Caco-2 (cell line): ENCODE data around the gene ACACA. TPM values are rescaled to one million over a fixed set of nuclear protein-coding genes. Genes with fewer than 3 reads are reported as not detected.
"Not testable (repeated sequence)": the region's sequence is repeated elsewhere in the genome, so short reads cannot be mapped to it uniquely, and the experiment has no call there.

Experiments used
- BruUV-seq: library from RNA; stranded (reverse); fragments of 400-500 nt; replicated peaks from 2 replicates; lab custom pipeline; 2021; lab: Mats Ljungman, UMichigan
- CTCF ChIA-PET: fragments of 300-600 bp; sonication (Branson Sonifier 250); formaldehyde crosslinking; loops from one replicate; lab custom pipeline; 2022; ENCODE audit warnings: antibody characterized with exemption; lab: Charles Lee
- POLR2A ChIA-PET: fragments of 300-600 bp; sonication (Branson Sonifier 250); formaldehyde crosslinking; loops from one replicate; lab custom pipeline; 2022; ENCODE audit warnings: antibody characterized with exemption; lab: Charles Lee
- DNase-seq, 2 experiments: peaks; one replicate each; pipeline versions ENCODE4 v3.0.0 to v3.0.0-alpha.2; 2020 to 2022
- H3K27me3 ChIP-seq: replicated peaks from 2 replicates; pipeline ENCODE4 v1.6.0; 2011; ENCODE audit warnings: low read length; ENCODE audit not compliant: control insufficient read depth, insufficient read depth
- H3K36me3 ChIP-seq: 2 replicates; pipeline ENCODE4 v1.5.1; 2011; ENCODE audit warnings: low read length; ENCODE audit not compliant: control insufficient read depth, insufficient read depth
- H3K4me1 ChIP-seq: fragments of 250-450 bp; sonication (Bioruptor Pico); 2 replicates; pipeline ENCODE4 v1.5.1; 2020; ENCODE audit warnings: mild to moderate bottlenecking
- H3K4me3 ChIP-seq: 2 replicates; pipeline ENCODE4 v1.5.1; 2011; ENCODE audit warnings: low read depth, mild to moderate bottlenecking, control low read depth, low read length
- H3K9me3 ChIP-seq: fragments of 250-450 bp; sonication (Bioruptor Pico); 2 replicates; pipeline ENCODE4 v1.5.1; 2020; ENCODE audit warnings: mild to moderate bottlenecking, moderate library complexity
- H3K27ac Mint-ChIP-seq: one replicate; pipeline ENCODE4 v1.8.0; 2022; ENCODE audit warnings: mixed read lengths; ENCODE audit not compliant: unreplicated experiment
- H3K27me3 Mint-ChIP-seq: one replicate; pipeline ENCODE4 v1.8.0; 2022; ENCODE audit warnings: mixed read lengths; ENCODE audit not compliant: insufficient read depth, unreplicated experiment
- H3K36me3 Mint-ChIP-seq: one replicate; pipeline ENCODE4 v1.8.0; 2022; ENCODE audit warnings: mild to moderate bottlenecking, mixed read lengths; ENCODE audit not compliant: insufficient read depth, unreplicated experiment
- H3K4me1 Mint-ChIP-seq: one replicate; pipeline ENCODE4 v1.8.0; 2022; ENCODE audit warnings: low read depth, mixed read lengths; ENCODE audit not compliant: unreplicated experiment
- H3K4me3 Mint-ChIP-seq: one replicate; pipeline ENCODE4 v1.8.0; 2022; ENCODE audit warnings: mild to moderate bottlenecking, moderate library complexity, mixed read lengths; ENCODE audit not compliant: unreplicated experiment
- H3K9me3 Mint-ChIP-seq: one replicate; pipeline ENCODE4 v1.8.0; 2022; ENCODE audit warnings: mixed read lengths; ENCODE audit not compliant: unreplicated experiment
- intact Hi-C: fragments of 100-400 bp; cut with micrococcal nuclease; formaldehyde crosslinking; loops from one replicate; pipeline ENCODE4 v1.10.0; 2022; ENCODE audit not compliant: unreplicated experiment
- total RNA-seq: library from RNA; stranded (reverse); gene quantifications from 2 replicates; pipeline ENCODE4 v1.2.3, GENCODE V29; 2022
- TF ChIP-seq, protein P1 (sequence below), 2 experiments: fragments of 200-600 bp in 1 of 2; IDR thresholded peaks; 1 replicate in 1 of 2; 2 replicates in 1 of 2; pipeline versions ENCODE4 v1.5.1 to v1.8.0; 2011 to 2022; ENCODE audit warnings: antibody characterized with exemption in 1 of 2, control low read depth in 1 of 2, inconsistent platforms in 1 of 2, low read depth in 1 of 2, low read length in 1 of 2, mild to moderate bottlenecking in 1 of 2, moderate library complexity in 1 of 2; ENCODE audit not compliant: insufficient read depth in 1 of 2, severe bottlenecking in 1 of 2, unreplicated experiment in 1 of 2

Gene ACACA
- total RNA-seq, 1 experiment from 2014 or later = 108 TPM

DNA sequence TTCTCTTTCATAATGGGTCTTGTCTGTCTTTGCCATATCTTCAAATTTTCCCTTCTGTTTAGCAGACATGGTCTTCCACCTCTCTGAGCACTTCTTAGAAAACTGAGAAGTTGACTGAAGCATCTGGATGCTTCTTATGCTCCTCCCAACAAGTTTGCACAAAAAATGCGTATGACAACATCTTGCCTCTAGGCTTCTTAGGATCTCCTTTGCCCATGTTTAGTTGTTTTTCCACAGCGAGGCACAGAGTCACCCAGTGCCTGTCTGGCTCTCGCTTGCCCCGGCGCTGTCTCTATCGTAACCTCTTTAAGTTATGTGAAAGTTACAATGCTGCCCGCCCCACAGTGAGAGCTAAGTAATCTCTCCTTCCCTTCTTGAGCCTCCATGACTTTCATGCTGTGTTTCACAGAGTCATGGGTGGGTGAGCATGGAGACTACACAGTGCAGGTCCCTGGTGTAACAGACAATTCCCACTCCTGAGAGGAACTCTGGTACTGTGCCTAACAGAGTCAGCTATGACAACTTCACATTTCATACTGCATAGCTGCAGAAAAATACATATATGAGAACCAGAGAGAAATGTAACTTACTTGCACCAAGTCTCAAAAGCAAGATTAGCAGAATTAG lies 262.4 kb downstream of the ACACA start:
- H3K4me1 Mint-ChIP-seq = peaks cover 12% of the 10 kb centered on the region
- H3K27me3 ChIP-seq = no peaks in the 10 kb centered on the region
- H3K27me3 Mint-ChIP-seq = no peaks in the 10 kb centered on the region
- peaks cover 1% of the 10 kb centered on the region for H3K36me3 ChIP-seq
- TF ChIP-seq, protein P1, sequence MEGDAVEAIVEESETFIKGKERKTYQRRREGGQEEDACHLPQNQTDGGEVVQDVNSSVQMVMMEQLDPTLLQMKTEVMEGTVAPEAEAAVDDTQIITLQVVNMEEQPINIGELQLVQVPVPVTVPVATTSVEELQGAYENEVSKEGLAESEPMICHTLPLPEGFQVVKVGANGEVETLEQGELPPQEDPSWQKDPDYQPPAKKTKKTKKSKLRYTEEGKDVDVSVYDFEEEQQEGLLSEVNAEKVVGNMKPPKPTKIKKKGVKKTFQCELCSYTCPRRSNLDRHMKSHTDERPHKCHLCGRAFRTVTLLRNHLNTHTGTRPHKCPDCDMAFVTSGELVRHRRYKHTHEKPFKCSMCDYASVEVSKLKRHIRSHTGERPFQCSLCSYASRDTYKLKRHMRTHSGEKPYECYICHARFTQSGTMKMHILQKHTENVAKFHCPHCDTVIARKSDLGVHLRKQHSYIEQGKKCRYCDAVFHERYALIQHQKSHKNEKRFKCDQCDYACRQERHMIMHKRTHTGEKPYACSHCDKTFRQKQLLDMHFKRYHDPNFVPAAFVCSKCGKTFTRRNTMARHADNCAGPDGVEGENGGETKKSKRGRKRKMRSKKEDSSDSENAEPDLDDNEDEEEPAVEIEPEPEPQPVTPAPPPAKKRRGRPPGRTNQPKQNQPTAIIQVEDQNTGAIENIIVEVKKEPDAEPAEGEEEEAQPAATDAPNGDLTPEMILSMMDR (IDR thresholded peaks at IDR 0.05; ENCODE audit: insufficient read depth in 1 of 2, low read depth in 1 of 2, low read length in 1 of 2, severe bottlenecking in 1 of 2, unreplicated experiment in 1 of 2) = no peak
- H3K9me3 Mint-ChIP-seq = no peaks in the 10 kb centered on the region
- CTCF ChIA-PET = no interaction called here
- intact Hi-C loops = no loop called here
- H3K4me1 ChIP-seq = peaks cover 20% of the 10 kb centered on the region
- peaks cover 10% of the 10 kb centered on the region for H3K36me3 Mint-ChIP-seq
- no TSS peak for BruUV-seq
- H3K4me3 Mint-ChIP-seq = no peak overlapping the region
- no peak for DNase-seq
- no peaks in the 10 kb centered on the region for H3K9me3 ChIP-seq
- no peak overlapping the region for H3K27ac Mint-ChIP-seq
- H3K4me3 ChIP-seq = no peak overlapping the region
- POLR2A ChIA-PET = no interaction called here

DNA sequence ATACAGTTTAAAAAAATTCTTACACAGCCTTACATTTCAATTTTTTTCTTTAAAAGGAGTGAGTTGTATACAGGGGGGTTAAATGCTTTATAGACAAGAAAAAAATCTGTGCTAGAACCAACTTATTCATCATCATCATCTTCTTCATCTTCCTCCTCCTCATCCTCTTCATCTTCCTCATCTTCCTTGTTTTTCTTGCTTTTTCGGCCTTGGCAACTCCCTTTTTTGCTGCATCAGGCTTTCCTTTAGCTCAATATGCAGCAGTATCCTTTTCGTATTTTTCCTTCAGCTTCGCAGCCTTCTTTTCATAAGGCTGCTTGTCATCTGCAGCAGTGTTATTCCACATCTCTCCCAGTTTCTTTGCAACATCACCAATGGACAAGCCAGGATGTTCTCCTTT lies 263.1 kb downstream of the ACACA start:
- H3K9me3 ChIP-seq, CTCF ChIA-PET, DNase-seq, POLR2A ChIA-PET, BruUV-seq, H3K4me3 Mint-ChIP-seq, H3K27me3 ChIP-seq, intact Hi-C loops, H3K27ac Mint-ChIP-seq, H3K27me3 Mint-ChIP-seq, H3K4me1 Mint-ChIP-seq, H3K36me3 Mint-ChIP-seq, H3K36me3 ChIP-seq, H3K9me3 Mint-ChIP-seq, H3K4me3 ChIP-seq: not testable (repeated sequence)
- H3K4me1 ChIP-seq = peaks cover 17% of the 10 kb centered on the region

GRCh38 chr17:37142294-37142896 lies 264.2 kb downstream of the ACACA start:
- Histone ChIP-seq H3K4me1 (peaks cover 7% of the 10 kb centered on the region), H3K36me3 (peaks cover 1% of the 10 kb centered on the region), H3K27me3 (no peaks in the 10 kb centered on the region), H3K4me3 (no peak overlapping the region), H3K9me3 (no peaks in the 10 kb centered on the region)
- CTCF ChIA-PET = no interaction called here
- no peak for DNase-seq
- Mint-ChIP-seq H3K4me1 (peaks cover 6% of the 10 kb centered on the region), H3K9me3 (no peaks in the 10 kb centered on the region), H3K27ac (no peak overlapping the region), H3K4me3 (no peak overlapping the region), H3K27me3 (no peaks in the 10 kb centered on the region), H3K36me3 (peaks cover 14% of the 10 kb centered on the region)
- POLR2A ChIA-PET = no interaction called here
- TF ChIP-seq, protein P1 (IDR thresholded peaks at IDR 0.05; ENCODE audit: insufficient read depth in 1 of 2, low read depth in 1 of 2, low read length in 1 of 2, severe bottlenecking in 1 of 2, unreplicated experiment in 1 of 2) = no peak
- no TSS peak for BruUV-seq
- intact Hi-C loops = no loop called here
